ENCODE data around the gene PDE8A.
A peak's percentile ranks its signal among the peaks of the same experiment; 100 is the strongest.
"Not testable (repeated sequence)": the region's sequence is repeated elsewhere in the genome, so short reads cannot be mapped to it uniquely, and the experiment has no call there.

The PDE8A gene

GRCh38 chr15:84962955-84963354, 18.7 kb upstream of the PDE8A start:
- no peak for DNase-seq

GRCh38 chr15:84967380-84967779, 14.3 kb upstream of the PDE8A start:
- DNase-seq = no peak

GRCh38 chr15:84968301-84968700, 13.4 kb upstream of the PDE8A start:
- DNase-seq = no peak

DNA sequence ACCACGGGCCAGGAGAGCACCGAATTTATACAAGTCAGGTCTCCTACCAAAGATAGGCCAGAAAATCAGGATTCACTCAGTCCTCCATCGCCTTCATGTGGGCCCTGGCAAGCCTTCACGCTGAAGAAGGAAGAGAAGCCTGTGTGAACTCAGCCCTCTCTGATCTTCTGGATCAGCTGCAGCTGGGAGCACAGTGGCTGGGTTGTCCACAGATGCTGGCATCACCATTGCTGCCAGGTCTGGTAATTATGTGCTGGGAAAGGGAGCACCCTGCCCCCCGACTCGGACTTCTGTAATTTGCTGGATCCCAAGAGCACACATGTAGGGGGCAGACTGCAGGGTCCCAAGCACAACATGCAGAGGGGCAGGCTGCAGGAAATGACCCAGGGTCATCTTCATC, 12.4 kb upstream of the PDE8A start:
- no peak for DNase-seq

DNA sequence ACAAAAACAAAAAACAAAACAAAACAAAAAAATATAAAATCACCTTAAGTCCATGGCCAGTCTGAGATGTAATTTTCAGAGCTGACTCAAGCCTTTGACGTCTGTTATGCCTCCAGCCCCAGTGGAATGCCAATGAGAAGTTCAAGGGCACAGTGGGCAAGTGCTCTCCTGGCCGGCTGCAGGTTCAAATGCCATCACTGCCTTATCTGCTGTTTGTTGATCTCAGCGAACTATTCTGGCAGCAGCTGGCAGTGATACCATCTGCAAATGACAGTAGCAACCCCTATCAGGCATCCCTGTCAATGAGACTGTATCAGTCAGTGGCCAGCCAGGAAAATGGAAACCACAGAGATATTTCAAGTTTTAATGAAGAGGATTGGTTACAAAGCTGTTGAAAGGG, 10.8 kb upstream of the PDE8A start:
- DNase-seq = no peak

GRCh38 chr15:84973492-84974460, 7.9 kb upstream of the PDE8A start:
- no peak for DNase-seq

GRCh38 chr15:84975871-84976351, 5.7 kb upstream of the PDE8A start:
- DNase-seq = no peak

GRCh38 chr15:84976746-84977345, 4.8 kb upstream of the PDE8A start:
- no peak for DNase-seq

- no peak for DNase-seq
Observed at GRCh38 chr15:84979651-84980050, 2.0 kb upstream of the PDE8A start.

DNA sequence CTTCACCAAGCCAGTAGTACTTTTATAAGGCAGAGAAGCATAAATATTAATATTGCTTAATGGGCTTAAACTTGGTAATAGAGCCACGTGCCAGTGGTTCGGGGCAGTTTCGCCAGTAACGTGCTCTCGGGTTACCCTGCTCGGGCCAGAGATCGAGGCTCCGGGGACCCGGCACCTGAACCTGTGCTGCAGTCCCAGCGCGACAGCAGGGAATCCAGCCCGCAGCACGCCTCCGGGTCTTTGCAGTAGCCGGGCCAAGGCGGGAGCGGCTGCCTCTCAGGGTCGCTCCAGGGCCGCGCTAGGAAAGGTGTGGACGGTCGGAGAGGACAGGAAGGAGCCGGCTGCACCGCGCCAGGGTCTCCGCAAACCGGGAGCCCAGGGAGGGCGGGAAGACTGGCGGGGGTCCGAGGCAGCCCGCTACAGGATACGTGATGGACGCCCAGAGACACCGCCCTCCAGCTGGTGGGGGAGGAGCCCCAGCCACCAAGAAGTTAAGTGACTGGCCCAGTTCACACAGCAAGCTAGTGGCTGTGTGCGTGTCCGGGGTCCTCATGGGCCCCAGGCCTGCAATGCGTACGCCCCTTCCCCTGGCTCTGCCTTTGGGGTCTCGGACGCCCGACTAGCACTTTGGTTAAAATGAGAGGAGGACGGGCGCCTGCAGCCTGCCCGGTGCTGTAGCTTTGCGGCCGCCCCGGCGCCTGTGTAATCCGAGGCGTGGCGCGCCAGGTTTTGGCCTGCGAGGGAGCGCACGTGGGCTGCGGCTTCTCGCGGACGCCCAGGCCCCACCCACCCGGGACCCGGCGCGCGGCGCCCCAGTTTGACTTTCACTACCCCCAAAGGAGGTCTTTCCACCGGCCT, 1.2 kb upstream of the PDE8A start:
- DNase-seq = peak; percentile 84 to 87

- peak; percentile 94 to 95 for DNase-seq
Observed at GRCh38 chr15:84981054-84981710, 474 bp upstream of the PDE8A start.

DNA sequence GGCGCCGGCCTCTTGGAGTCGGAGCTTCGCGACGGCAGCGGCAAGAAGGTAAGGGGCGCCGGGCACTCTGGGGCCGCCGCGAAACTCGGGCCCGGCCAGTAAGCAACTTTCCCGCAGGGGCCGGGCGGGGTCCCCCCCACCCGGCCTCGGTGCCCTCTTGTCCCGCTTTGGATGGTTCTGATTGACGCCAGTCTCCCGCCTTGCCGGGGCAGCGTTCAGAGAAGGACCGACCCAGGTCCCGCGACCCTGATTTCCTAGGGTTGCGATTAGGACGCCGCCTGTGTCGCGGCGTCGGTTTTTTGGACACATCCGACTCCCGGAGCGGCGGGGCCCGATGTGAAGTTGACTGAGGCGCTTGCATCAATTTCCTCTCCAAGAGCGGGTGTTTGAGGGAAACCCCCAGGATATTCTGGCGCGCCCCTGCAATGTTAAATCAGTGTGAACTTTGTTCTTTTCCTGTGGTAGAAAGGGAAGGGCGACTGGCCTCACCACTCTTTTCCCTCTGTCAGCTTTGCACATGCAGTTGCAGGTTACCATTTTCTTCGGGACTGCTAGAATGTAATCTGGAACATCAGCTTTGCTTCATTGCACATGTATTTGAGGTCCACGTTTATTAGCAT, 755 bp downstream of the PDE8A start:
- DNase-seq = no peak

- no peak for DNase-seq
Observed at GRCh38 chr15:84983294-84983693, 1.6 kb downstream of the PDE8A start.

DNA sequence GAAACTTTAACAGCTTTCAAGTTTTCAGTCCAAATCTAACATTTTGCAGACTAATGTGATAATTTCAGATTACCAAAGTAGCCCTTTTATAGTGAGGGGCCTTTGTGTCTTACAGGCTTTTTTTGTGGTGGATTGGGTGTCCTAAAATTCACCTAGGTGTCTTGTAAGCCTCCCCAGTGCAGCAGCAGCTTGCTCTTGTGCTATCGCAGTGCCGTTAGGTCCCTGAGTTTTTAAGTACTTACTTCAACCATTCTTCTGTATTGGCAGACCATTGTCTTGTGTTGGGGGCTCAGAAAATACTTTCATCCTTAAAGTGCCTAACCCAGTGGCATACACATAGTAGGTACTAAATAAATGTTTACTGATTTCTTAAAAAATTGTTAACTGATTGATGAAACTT, 2.1 kb downstream of the PDE8A start:
- no peak for DNase-seq

DNA sequence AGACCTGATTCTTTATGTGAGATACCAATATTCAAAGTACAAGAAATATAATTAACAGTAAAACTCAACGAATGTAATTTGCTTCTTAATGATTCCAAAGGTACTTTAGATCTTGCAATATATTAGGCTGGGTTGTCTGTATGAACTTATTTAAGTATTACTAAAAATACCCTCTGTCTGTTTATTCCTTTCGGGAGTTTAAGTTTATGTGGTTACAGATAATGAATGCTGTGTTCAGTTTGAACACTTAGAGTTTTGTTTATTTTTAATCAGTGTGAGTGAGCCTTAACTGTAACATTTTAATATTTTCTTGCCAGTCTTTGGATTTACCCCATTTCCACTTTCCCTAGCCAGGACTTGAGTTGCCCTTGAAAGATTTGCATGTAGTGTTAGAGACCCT, 3.5 kb downstream of the PDE8A start:
- no peak for DNase-seq

DNA sequence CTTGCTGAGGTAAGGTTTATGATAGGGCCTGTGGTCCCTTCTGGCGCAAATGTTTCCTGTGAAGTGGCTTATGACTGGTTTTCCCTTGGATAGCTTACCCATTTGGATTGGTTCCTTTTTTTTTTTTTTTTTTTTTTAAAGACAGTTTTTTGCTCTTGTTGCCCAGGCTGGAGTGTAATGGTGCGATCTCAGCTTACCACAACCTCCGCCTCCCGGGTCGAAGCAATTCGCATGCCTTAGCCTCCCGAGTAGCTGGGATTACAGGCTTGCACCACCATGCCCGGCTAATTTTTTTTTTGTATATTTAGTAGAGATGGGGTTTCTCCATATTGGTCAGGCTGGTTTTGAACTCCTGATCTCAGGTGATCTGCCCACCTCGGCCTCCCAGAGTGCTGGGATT, 5.7 kb downstream of the PDE8A start:
- not testable (repeated sequence) for DNase-seq

DNA sequence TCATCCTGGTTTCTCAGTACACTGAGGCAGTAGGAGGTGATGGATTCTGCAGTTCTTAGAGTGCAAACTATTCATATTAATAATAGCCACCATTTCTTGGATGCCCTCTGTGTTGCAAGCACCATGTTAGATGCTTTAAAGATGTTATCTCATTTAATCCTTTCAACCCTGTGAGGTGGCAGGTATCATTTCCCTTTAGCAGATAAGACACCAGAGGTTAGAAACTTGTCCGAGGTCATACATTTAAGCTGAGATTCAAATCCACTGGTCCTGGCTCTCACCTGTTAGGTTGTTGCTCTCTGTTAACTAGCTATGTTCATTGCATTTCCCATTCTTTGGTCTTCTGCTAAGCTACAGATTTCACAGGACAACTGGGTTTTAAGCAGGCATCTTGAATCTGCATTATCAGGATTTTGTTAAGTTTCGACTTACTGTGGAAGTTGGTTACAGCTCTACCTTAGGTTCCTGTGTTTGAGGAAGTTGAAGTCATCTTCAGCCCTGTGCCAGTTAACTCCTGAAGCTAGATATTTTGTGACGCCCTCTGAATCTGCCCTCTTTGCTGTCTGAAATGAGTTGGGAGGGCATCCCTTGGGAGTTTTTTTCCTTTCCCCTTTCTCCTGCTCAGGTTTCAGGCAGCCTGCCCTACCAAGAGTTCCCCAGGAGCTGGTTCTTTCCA, 6.4 kb downstream of the PDE8A start:
- DNase-seq = no peak

DNA sequence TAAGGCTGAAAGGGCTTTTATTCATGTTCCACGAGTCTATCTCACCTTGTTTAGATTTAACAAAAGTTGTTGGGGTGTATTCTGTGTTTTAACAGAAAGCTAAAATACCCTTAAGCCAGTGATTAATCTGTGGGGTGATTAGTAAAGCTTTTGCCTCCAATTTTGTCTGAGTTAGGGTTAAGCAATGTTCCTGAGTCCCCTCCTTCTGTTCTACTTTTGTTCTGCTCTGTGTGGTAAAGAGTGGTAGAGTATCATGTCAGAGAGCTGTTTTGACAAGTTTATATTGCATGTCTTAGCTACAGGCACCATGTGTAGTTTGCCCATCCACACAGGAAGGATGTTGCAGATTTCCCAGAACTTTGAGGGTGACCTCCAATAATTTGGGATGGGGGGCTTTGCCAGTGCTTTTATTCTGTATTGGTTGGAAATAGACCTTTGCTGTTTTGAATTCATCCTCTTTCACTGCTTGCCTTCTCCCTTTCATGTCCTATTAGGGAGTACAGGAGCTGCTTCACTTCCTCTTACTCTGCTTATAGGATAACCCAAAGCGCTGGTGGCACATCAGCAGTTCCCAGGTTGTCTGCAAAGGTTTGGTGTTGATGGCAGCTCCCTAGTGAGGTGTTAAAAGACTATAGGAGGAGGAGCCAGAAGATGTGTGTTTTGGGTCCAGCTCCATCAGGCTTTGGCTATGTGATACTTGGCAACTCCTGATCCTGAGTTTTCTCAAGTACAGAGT, 7.4 kb downstream of the PDE8A start:
- no peak for DNase-seq

DNA sequence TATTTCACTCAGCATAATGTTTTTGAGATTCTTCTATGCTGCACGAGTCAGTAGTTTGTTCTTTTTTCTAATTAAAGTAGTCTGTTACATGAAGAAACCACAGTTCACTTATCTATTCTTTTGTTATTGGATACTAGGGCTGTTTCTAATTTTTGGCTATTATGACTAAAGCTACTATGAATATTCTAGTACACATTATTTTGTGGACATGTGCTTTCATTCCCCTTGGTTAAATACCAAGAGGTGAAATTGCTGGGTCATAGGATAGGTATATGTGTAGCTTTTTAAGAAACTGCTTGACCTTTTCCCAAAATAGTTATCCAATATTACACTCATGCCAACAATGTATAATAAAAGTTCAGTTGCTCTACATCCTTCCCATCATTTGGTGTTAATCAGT, 8.9 kb downstream of the PDE8A start:
- no peak for DNase-seq

GRCh38 chr15:84991014-84991712, 9.5 kb downstream of the PDE8A start:
- DNase-seq = no peak
